IMR-90 (cell line): ENCODE results near the gene CCL4. TPM values are rescaled to one million over a fixed set of nuclear protein-coding genes. Genes with fewer than 3 reads are reported as not detected.

Source experiments
- ATAC-seq: fragments of 200-7000 bp; cut with Tn5 transposase; 2 replicates; pipeline ENCODE4 v1.9.1; 2020; ENCODE audit warnings: low read depth, mild to moderate bottlenecking, moderate library complexity
- BruUV-seq: library from RNA; stranded (reverse); fragments of 400-500 nt; replicated peaks from 2 replicates; lab custom pipeline; 2021; lab: Mats Ljungman, UMichigan
- CTCF ChIA-PET: fragments of 300-600 bp; formaldehyde crosslinking; extraction: SDS; loops from one replicate; lab custom pipeline; 2021; ENCODE audit warnings: antibody characterized with exemption; lab: Yijun Ruan, JAX
- POLR2A ChIA-PET: fragments of 300-600 bp; sonication (Branson Sonifier 250); formaldehyde crosslinking; loops from one replicate; lab custom pipeline; 2022; ENCODE audit warnings: antibody characterized with exemption; ENCODE audit not compliant: unreplicated experiment; lab: Charles Lee
- DNase-seq: peaks from one replicate; pipeline ENCODE4 v3.0.0; 2013
- H2AFZ ChIP-seq: replicated peaks from 2 replicates; pipeline ENCODE3; 2013; ENCODE audit warnings: low read length, mild to moderate bottlenecking; ENCODE audit not compliant: poor library complexity
- H2AK5ac ChIP-seq: 2 replicates; pipeline ENCODE4 v1.6.1; 2013; ENCODE audit warnings: low read depth, low read length, inconsistent platforms
- H2AK9ac ChIP-seq: replicated peaks from 2 replicates; pipeline ENCODE3; 2013; ENCODE audit warnings: mild to moderate bottlenecking, low read depth, low read length, moderate library complexity; ENCODE audit not compliant: poor library complexity
- H2BK120ac ChIP-seq: 2 replicates; pipeline ENCODE4 v1.6.1; 2013; ENCODE audit warnings: low read depth, low read length, inconsistent platforms
- H2BK15ac ChIP-seq: 3 replicates; pipeline ENCODE4 v1.6.1; 2013; ENCODE audit warnings: low read depth, low read length, inconsistent platforms
- H2BK20ac ChIP-seq: 2 replicates; pipeline ENCODE4 v1.6.1; 2013; ENCODE audit warnings: low read depth, mild to moderate bottlenecking, inconsistent platforms, low read length, moderate library complexity
- H2BK5ac ChIP-seq: 2 replicates; pipeline ENCODE4 v1.6.1; 2013; ENCODE audit warnings: mild to moderate bottlenecking, low read depth, low read length, inconsistent platforms; ENCODE audit not compliant: poor library complexity, severe bottlenecking
- H3K14ac ChIP-seq: replicated peaks from 2 replicates; pipeline ENCODE4 v1.6.1; 2013; ENCODE audit warnings: low read depth, low read length, inconsistent platforms
- H3K18ac ChIP-seq: 2 replicates; pipeline ENCODE4 v1.6.1; 2013; ENCODE audit warnings: low read depth, low read length, control low read depth
- H3K23ac ChIP-seq: 2 replicates; pipeline ENCODE4 v1.6.1; 2013; ENCODE audit warnings: low read depth, low read length, inconsistent platforms
- H3K27ac ChIP-seq: 2 replicates; pipeline ENCODE4 v1.5.1; 2013; ENCODE audit warnings: mild to moderate bottlenecking, control low read depth, low read length; ENCODE audit not compliant: insufficient read depth
- H3K27me3 ChIP-seq: 2 replicates; pipeline ENCODE4 v1.6.1; 2013; ENCODE audit warnings: low read length; ENCODE audit not compliant: control insufficient read depth, insufficient read depth
- H3K36me3 ChIP-seq: 2 replicates; pipeline ENCODE4 v1.6.1; 2013; ENCODE audit warnings: low read length, mixed read lengths; ENCODE audit not compliant: control insufficient read depth, insufficient read depth
- H3K4ac ChIP-seq: 2 replicates; pipeline ENCODE4 v1.6.1; 2013; ENCODE audit warnings: low read depth, low read length, inconsistent platforms
- H3K4me1 ChIP-seq: 2 replicates; pipeline ENCODE4 v1.6.1; 2013; ENCODE audit warnings: low read length, mixed read lengths; ENCODE audit not compliant: control insufficient read depth, insufficient read depth
- H3K4me2 ChIP-seq: 2 replicates; pipeline ENCODE4 v1.6.1; 2013; ENCODE audit warnings: low read depth, mild to moderate bottlenecking, control low read depth, low read length, moderate library complexity
- H3K4me3 ChIP-seq: 2 replicates; pipeline ENCODE4 v1.5.1; 2013; ENCODE audit warnings: low read depth, mild to moderate bottlenecking, control low read depth, low read length, moderate library complexity; ENCODE audit not compliant: insufficient read depth
- H3K56ac ChIP-seq: 2 replicates; pipeline ENCODE4 v1.6.1; 2013; ENCODE audit warnings: low read length, inconsistent platforms; ENCODE audit not compliant: insufficient read depth; ENCODE audit errors: extremely low read depth
- H3K79me1 ChIP-seq, 2 experiments: 2 replicates each; pipeline ENCODE4 v1.6.1; 2013; ENCODE audit warnings: low read length in 2 of 2, inconsistent platforms in 1 of 2, low read depth in 1 of 2
- H3K9ac ChIP-seq: 2 replicates; pipeline ENCODE4 v1.6.1; 2013; ENCODE audit warnings: low read depth, low read length, control low read depth
- H3K9me1 ChIP-seq: 2 replicates; pipeline ENCODE4 v1.6.1; 2013; ENCODE audit warnings: low read length, inconsistent platforms; ENCODE audit not compliant: insufficient read depth
- H3K9me3 ChIP-seq: 2 replicates; pipeline ENCODE4 v1.6.1; 2013; ENCODE audit warnings: low read length; ENCODE audit not compliant: control insufficient read depth, insufficient read depth
- H4K20me1 ChIP-seq: 2 replicates; pipeline ENCODE4 v1.6.1; 2013; ENCODE audit warnings: low read length, inconsistent platforms; ENCODE audit not compliant: insufficient read depth
- H4K5ac ChIP-seq: 2 replicates; pipeline ENCODE4 v1.6.1; 2013; ENCODE audit warnings: mild to moderate bottlenecking, low read depth, low read length, control low read depth
- H4K8ac ChIP-seq, 2 experiments: 2 replicates each; pipeline ENCODE4 v1.6.1; 2013; ENCODE audit warnings: low read depth in 2 of 2, low read length in 2 of 2, control low read depth in 1 of 2, inconsistent platforms in 1 of 2
- H4K91ac ChIP-seq: 2 replicates; pipeline ENCODE4 v1.6.1; 2013; ENCODE audit warnings: low read depth, low read length, inconsistent platforms; ENCODE audit not compliant: insufficient read depth
- BHLHE40 ChIP-seq: fragments of 150-350 bp; IDR thresholded peaks from 2 replicates; pipeline ENCODE4 v1.6.1; 2016; ENCODE audit warnings: mild to moderate bottlenecking, low read depth, low read length
- CEBPB ChIP-seq: IDR thresholded peaks from 2 replicates; pipeline ENCODE4 v1.6.1; 2012; ENCODE audit warnings: low read depth, low read length, improper control_type of control experiment
- CHD1 ChIP-seq: IDR thresholded peaks from 2 replicates; pipeline ENCODE4 v1.6.1; 2012; ENCODE audit warnings: low read depth, low read length, improper control_type of control experiment
- FOS ChIP-seq: fragments of 150-350 bp; IDR thresholded peaks from 2 replicates; pipeline ENCODE4 v1.6.1; 2016; ENCODE audit warnings: low read depth, low read length
- MAFK ChIP-seq: IDR thresholded peaks from 2 replicates; pipeline ENCODE4 v1.6.1; 2012; ENCODE audit warnings: low read depth, low read length, improper control_type of control experiment
- MAZ ChIP-seq: IDR thresholded peaks from 2 replicates; pipeline ENCODE4 v1.6.1; 2012; ENCODE audit warnings: low read depth, mild to moderate bottlenecking, low read length, improper control_type of control experiment, moderate library complexity, borderline replicate concordance
- MXI1 ChIP-seq: IDR thresholded peaks from 2 replicates; pipeline ENCODE4 v1.6.1; 2012; ENCODE audit warnings: low read depth, mild to moderate bottlenecking, low read length, moderate library complexity, borderline replicate concordance
- NFE2L2 ChIP-seq: fragments of 150-350 bp; IDR thresholded peaks from 2 replicates; pipeline ENCODE4 v1.6.1; 2016; ENCODE audit warnings: low read depth, mild to moderate bottlenecking, low read length
- RAD21 ChIP-seq: IDR thresholded peaks from 2 replicates; pipeline ENCODE4 v1.6.1; 2012; ENCODE audit warnings: low read length, improper control_type of control experiment
- RCOR1 ChIP-seq: IDR thresholded peaks from 2 replicates; pipeline ENCODE4 v1.6.1; 2012; ENCODE audit warnings: mild to moderate bottlenecking, low read length, improper control_type of control experiment; ENCODE audit not compliant: insufficient replicate concordance
- WGBS, 2 experiments: methylation state at CpG; one replicate each; pipeline versions ENCODE4 v1.1.5 to v1.1.7; 2013; ENCODE audit warnings: missing lambda C conversion rate in 2 of 2; ENCODE audit not compliant: insufficient read length in 1 of 2; ENCODE audit errors: extremely low coverage in 2 of 2; 5-methylcytosine and 5-hydroxymethylcytosine counted together
- dilution Hi-C: fragments of 300-500 bp; cut with HindIII; formaldehyde crosslinking; loops from one replicate; pipeline ENCODE4 v1.14.3; 2018; ENCODE audit warnings: low sequenced_read_pairs; ENCODE audit not compliant: unreplicated experiment
- in situ Hi-C: fragments of 300-500 bp; cut with MboI; formaldehyde crosslinking; loops from 3 replicates; pipeline ENCODE4 v1.14.3; 2019; ENCODE audit warnings: low sequenced_read_pairs, inconsistent platforms, mixed read lengths
- intact Hi-C: fragments of 100-400 bp; cut with micrococcal nuclease; formaldehyde crosslinking; loops from 2 replicates; pipeline ENCODE4 v1.10.0; 2022
- polyA plus RNA-seq, 3 experiments: library from polyadenylated mRNA; depleted of rRNA; stranded (reverse); fragments of >200 nt; gene quantifications; 2 replicates each; pipeline ENCODE4 v1.2.3, GENCODE V29; 2012; ENCODE audit warnings: low replicate concordance in 1 of 3
- total RNA-seq: library from RNA; depleted of rRNA; stranded (reverse); fragments of >200 nt; gene quantifications from 2 replicates; pipeline ENCODE4 v1.2.3, GENCODE V29; 2012
- TF ChIP-seq, protein P1 (sequence below): fragments of 150-350 bp; IDR thresholded peaks from 2 replicates; pipeline ENCODE4 v1.6.1; 2017; ENCODE audit warnings: mild to moderate bottlenecking, antibody characterized with exemption, low read length, low read depth
- TF ChIP-seq, protein P2 (sequence below): fragments of 150-350 bp; IDR thresholded peaks from 2 replicates; pipeline ENCODE4 v1.6.1; 2016; ENCODE audit warnings: low read depth, mild to moderate bottlenecking, low read length, moderate library complexity, borderline replicate concordance
- TF ChIP-seq, protein P3 (sequence below): conservative IDR thresholded peaks from 2 replicates; pipeline ENCODE4 v1.5.1; 2012; ENCODE audit warnings: mild to moderate bottlenecking, low read depth, low read length, improper control_type of control experiment

The CCL4 gene
- total and polyA plus RNA-seq, 2 of the 4 experiments (the other 2 are of a cell fraction), result not detected

- CTCF ChIA-PET, result interaction anchor here (1.0 to 1.2 kb wide), 2 partner anchors 13 to 39 kb away, joined by 3 to 4 read pairs; no protein-coding TSS in a partner anchor
- 77% methylated on average over 2 of the region's 4 CpGs; no CpG with 5 or more reads in 1 of the 2 experiments for WGBS, 2 experiments
These were observed 7.5 kb downstream of the CCL4 start for GRCh38 chr17:36111068-36111490.

More at GRCh38 chr17:36111068-36111490, 7.5 kb downstream of the CCL4 start:
- Histone ChIP-seq H2BK120ac (no peak overlapping the region), H3K79me1 (no peaks in the 10 kb centered on the region), H4K5ac (no peak overlapping the region), H3K9ac (no peak overlapping the region), H3K9me1 (no peaks in the 10 kb centered on the region), H3K4ac (no peak overlapping the region), H3K18ac (no peak overlapping the region), H2AK9ac (no peak overlapping the region), H2AK5ac (no peak overlapping the region), H3K4me1 (no peaks in the 10 kb centered on the region), H3K36me3 (no peaks in the 10 kb centered on the region), H2AFZ (no peak overlapping the region), H3K9me3 (no peaks in the 10 kb centered on the region), H3K14ac (no peak overlapping the region), H4K20me1 (no peaks in the 10 kb centered on the region), H3K4me2 (no peak overlapping the region), H3K56ac (no peak overlapping the region), H3K27me3 (no peaks in the 10 kb centered on the region), H3K4me3 (no peak overlapping the region), H4K91ac (no peak overlapping the region), H2BK20ac (no peak overlapping the region), H4K8ac (no peak overlapping the region), H2BK5ac (no peak overlapping the region), H2BK15ac (no peak overlapping the region), H3K27ac (no peak overlapping the region), H3K23ac (no peak overlapping the region)
- intact Hi-C loops (no loop called here), dilution Hi-C loops (no loop called here), in situ Hi-C loops (no loop called here)
- TF ChIP-seq MXI1 (no peak), MAFK (no peak), CEBPB (no peak), RAD21 (no peak), FOS (no peak), RCOR1 (no peak), BHLHE40 (no peak), NFE2L2 (no peak), MAZ (no peak), CHD1 (no peak)
- TF ChIP-seq, protein P1, sequence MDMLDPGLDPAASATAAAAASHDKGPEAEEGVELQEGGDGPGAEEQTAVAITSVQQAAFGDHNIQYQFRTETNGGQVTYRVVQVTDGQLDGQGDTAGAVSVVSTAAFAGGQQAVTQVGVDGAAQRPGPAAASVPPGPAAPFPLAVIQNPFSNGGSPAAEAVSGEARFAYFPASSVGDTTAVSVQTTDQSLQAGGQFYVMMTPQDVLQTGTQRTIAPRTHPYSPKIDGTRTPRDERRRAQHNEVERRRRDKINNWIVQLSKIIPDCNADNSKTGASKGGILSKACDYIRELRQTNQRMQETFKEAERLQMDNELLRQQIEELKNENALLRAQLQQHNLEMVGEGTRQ, result no peak
- TF ChIP-seq, protein P2, sequence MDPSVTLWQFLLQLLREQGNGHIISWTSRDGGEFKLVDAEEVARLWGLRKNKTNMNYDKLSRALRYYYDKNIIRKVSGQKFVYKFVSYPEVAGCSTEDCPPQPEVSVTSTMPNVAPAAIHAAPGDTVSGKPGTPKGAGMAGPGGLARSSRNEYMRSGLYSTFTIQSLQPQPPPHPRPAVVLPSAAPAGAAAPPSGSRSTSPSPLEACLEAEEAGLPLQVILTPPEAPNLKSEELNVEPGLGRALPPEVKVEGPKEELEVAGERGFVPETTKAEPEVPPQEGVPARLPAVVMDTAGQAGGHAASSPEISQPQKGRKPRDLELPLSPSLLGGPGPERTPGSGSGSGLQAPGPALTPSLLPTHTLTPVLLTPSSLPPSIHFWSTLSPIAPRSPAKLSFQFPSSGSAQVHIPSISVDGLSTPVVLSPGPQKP, result no peak
- TF ChIP-seq, protein P3, sequence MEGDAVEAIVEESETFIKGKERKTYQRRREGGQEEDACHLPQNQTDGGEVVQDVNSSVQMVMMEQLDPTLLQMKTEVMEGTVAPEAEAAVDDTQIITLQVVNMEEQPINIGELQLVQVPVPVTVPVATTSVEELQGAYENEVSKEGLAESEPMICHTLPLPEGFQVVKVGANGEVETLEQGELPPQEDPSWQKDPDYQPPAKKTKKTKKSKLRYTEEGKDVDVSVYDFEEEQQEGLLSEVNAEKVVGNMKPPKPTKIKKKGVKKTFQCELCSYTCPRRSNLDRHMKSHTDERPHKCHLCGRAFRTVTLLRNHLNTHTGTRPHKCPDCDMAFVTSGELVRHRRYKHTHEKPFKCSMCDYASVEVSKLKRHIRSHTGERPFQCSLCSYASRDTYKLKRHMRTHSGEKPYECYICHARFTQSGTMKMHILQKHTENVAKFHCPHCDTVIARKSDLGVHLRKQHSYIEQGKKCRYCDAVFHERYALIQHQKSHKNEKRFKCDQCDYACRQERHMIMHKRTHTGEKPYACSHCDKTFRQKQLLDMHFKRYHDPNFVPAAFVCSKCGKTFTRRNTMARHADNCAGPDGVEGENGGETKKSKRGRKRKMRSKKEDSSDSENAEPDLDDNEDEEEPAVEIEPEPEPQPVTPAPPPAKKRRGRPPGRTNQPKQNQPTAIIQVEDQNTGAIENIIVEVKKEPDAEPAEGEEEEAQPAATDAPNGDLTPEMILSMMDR, result no peak
- ATAC-seq (no peak), DNase-seq (no peak)
- POLR2A ChIA-PET, result no interaction called here
- no TSS peak for BruUV-seq
